Measurements from ENCODE around the gene GLT8D1.

GLT8D1 gene

DNA sequence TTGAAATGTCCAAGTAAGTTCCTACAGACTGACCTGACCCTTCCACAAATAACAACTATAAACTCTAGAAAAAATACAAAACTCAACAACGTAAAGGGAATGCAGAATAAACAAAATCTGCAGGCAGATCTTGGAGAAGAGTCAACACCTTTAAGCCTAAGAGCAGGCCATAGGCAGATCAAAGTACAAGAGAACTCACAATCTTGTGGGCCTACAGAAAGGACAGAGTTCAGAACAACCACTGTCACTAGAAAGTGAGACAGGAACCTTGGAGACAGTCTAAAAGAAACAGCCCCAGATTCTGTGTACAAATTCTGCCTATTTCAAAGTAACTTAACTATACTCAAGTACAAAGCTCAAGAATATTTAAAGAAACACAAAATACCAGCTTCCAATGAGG is 34.1 kb upstream of the GLT8D1 start:
- H3K27ac ChIP-seq (ENCODE audit: low read depth, low read length): no peak overlapping the region
- no peak overlapping the region for H3K4me3 ChIP-seq (ENCODE audit: low read length)
- H3K4me1 ChIP-seq (ENCODE audit: control insufficient read depth, low read length): no peaks in the 10 kb centered on the region
- H3K4me2 ChIP-seq (ENCODE audit: low read length): no peak overlapping the region
- H3K9me2 ChIP-seq (replicated peaks; ENCODE audit: control insufficient read depth, low read length): no peaks in the 10 kb centered on the region
- TF ChIP-seq, protein P1, sequence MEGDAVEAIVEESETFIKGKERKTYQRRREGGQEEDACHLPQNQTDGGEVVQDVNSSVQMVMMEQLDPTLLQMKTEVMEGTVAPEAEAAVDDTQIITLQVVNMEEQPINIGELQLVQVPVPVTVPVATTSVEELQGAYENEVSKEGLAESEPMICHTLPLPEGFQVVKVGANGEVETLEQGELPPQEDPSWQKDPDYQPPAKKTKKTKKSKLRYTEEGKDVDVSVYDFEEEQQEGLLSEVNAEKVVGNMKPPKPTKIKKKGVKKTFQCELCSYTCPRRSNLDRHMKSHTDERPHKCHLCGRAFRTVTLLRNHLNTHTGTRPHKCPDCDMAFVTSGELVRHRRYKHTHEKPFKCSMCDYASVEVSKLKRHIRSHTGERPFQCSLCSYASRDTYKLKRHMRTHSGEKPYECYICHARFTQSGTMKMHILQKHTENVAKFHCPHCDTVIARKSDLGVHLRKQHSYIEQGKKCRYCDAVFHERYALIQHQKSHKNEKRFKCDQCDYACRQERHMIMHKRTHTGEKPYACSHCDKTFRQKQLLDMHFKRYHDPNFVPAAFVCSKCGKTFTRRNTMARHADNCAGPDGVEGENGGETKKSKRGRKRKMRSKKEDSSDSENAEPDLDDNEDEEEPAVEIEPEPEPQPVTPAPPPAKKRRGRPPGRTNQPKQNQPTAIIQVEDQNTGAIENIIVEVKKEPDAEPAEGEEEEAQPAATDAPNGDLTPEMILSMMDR (IDR thresholded peaks at IDR 0.05; ENCODE audit: low read depth, low read length, poor library complexity, severe bottlenecking): no peak
- no peak for TF ChIP-seq EZH2phosphoT487 (IDR thresholded peaks at IDR 0.05; ENCODE audit: borderline replicate concordance, low read length)
- H3K79me2 ChIP-seq (ENCODE audit: control insufficient read depth, low read length): no peaks in the 10 kb centered on the region
- no peaks in the 10 kb centered on the region for H3K27me3 ChIP-seq (ENCODE audit: control insufficient read depth, low read length)
- no peaks in the 10 kb centered on the region for H4K20me1 ChIP-seq (ENCODE audit: control insufficient read depth, insufficient read depth, low read depth, low read length)
- peaks cover 65% of the 10 kb centered on the region for H3K36me3 ChIP-seq (ENCODE audit: control insufficient read depth, low read length)
- 0 out of 2 replicates have a peak, but pooled peaks cover 2% of the 10 kb centered on the region for H3F3A ChIP-seq (ENCODE audit: control insufficient read depth, insufficient read depth)
- no peaks in the 10 kb centered on the region for H3K9me3 ChIP-seq (ENCODE audit: control insufficient read depth, insufficient read depth, low read length)

DNA sequence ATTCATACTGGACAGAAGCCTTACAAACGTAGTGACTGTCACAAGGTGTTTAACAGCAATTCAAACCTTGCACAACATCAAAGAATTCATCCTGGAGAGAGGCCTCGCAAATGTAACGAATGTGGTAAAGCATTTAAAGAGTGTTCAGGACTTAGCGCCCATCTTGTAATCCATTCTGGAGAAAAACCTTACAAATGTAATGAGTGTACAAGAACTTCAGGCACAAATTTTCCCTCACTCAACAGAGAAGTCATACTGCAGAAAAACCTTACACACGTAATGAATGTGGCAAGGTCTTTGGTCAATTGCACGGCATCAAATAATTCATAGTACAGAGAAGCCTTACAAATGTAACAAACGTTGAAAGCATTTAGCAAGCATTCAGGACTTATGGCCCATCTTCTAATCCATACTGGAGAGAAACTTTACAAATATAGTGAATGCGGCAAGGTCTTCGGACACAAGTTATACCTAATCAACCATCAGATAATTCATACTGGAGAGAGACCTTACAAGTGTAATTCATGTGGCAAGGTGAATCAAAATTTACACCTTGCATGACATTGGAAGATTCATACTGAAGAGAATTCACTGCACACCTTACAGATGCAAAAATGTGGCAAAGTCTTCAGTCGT is 27.8 kb upstream of the GLT8D1 start:
- peaks cover 43% of the 10 kb centered on the region for H3K36me3 ChIP-seq (ENCODE audit: control insufficient read depth, low read length)
- H3K9me3 ChIP-seq (ENCODE audit: control insufficient read depth, insufficient read depth, low read length): no peaks in the 10 kb centered on the region
- H3K4me3 ChIP-seq (ENCODE audit: low read length): no peak overlapping the region
- H4K20me1 ChIP-seq (ENCODE audit: control insufficient read depth, insufficient read depth, low read depth, low read length): no peaks in the 10 kb centered on the region
- no peaks in the 10 kb centered on the region for H3K79me2 ChIP-seq (ENCODE audit: control insufficient read depth, low read length)
- no peaks in the 10 kb centered on the region for H3K27me3 ChIP-seq (ENCODE audit: control insufficient read depth, low read length)
- H3K4me1 ChIP-seq (ENCODE audit: control insufficient read depth, low read length): no peaks in the 10 kb centered on the region
- TF ChIP-seq, protein P1 (IDR thresholded peaks at IDR 0.05; ENCODE audit: low read depth, low read length, poor library complexity, severe bottlenecking): no peak
- TF ChIP-seq EZH2phosphoT487 (IDR thresholded peaks at IDR 0.05; ENCODE audit: borderline replicate concordance, low read length): no peak
- no peaks in the 10 kb centered on the region for H3K9me2 ChIP-seq (replicated peaks; ENCODE audit: control insufficient read depth, low read length)
- no peak overlapping the region for H3K27ac ChIP-seq (ENCODE audit: low read depth, low read length)
- no peak overlapping the region for H3K4me2 ChIP-seq (ENCODE audit: low read length)
- 0 out of 2 replicates have a peak, but pooled peaks cover 2% of the 10 kb centered on the region for H3F3A ChIP-seq (ENCODE audit: control insufficient read depth, insufficient read depth)

DNA sequence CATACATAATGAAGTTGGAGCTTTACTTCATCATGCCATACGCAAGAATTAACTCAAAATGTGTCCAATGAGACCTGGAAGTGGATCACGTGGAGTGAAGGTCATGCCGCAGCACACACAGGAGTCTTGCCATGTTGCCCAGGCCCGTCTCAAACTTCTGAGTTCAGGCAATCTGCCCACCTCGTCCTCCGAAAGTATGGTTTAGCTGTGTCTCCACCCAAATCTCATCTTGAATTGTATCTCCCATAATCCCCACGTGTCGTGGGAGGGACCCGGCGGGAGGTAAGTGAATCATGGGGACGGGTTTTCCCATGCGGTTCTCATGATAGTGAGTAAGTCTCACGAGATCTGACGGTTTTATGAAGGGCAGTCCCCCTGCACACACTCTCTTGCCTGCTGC is 26.0 kb upstream of the GLT8D1 start:
- TF ChIP-seq, protein P1 (IDR thresholded peaks at IDR 0.05; ENCODE audit: low read depth, low read length, poor library complexity, severe bottlenecking): no peak
- TF ChIP-seq EZH2phosphoT487 (IDR thresholded peaks at IDR 0.05; ENCODE audit: borderline replicate concordance, low read length): no peak
- Histone ChIP-seq H3K4me3 (ENCODE audit: low read length) (no peak overlapping the region), H3K79me2 (ENCODE audit: control insufficient read depth, low read length) (no peaks in the 10 kb centered on the region), H4K20me1 (ENCODE audit: control insufficient read depth, insufficient read depth, low read depth, low read length) (no peaks in the 10 kb centered on the region), H3K36me3 (ENCODE audit: control insufficient read depth, low read length) (peaks cover 39% of the 10 kb centered on the region), H3K27ac (ENCODE audit: low read depth, low read length) (no peak overlapping the region), H3K9me3 (ENCODE audit: control insufficient read depth, insufficient read depth, low read length) (no peaks in the 10 kb centered on the region), H3K27me3 (ENCODE audit: control insufficient read depth, low read length) (no peaks in the 10 kb centered on the region), H3K4me2 (ENCODE audit: low read length) (no peak overlapping the region), H3F3A (ENCODE audit: control insufficient read depth, insufficient read depth) (0 out of 2 replicates have a peak, but pooled peaks cover 2% of the 10 kb centered on the region), H3K4me1 (ENCODE audit: control insufficient read depth, low read length) (no peaks in the 10 kb centered on the region), H3K9me2 (replicated peaks; ENCODE audit: control insufficient read depth, low read length) (no peaks in the 10 kb centered on the region)
